Endothelial cell of umbilical vein (primary cell): ENCODE measurements around the gene VWA8. TPM values are rescaled to one million over a fixed set of nuclear protein-coding genes. Genes with fewer than 3 reads are reported as not detected.

Experiments used
- BruUV-seq: library from RNA; stranded (reverse); fragments of 400-500 nt; replicated peaks from 2 replicates; lab custom pipeline; 2021; lab: Mats Ljungman, UMichigan
- CTCF ChIA-PET: fragments of 300-600, 350-600 bp; sonication (Branson Sonifier 250); formaldehyde crosslinking; loops from one replicate; lab custom pipeline; 2021; ENCODE audit warnings: antibody characterized with exemption, inconsistent platforms; lab: Charles Lee
- POLR2A ChIA-PET: fragments of 300-600, 350-600 bp; sonication (Branson Sonifier 250); formaldehyde crosslinking; loops from one replicate; lab custom pipeline; 2021; ENCODE audit warnings: antibody characterized with exemption, inconsistent platforms; lab: Charles Lee
- DNase-seq: peaks from one replicate; pipeline ENCODE4 v3.0.0-alpha.2; 2011; ENCODE audit warnings: low read depth, low spot score
- FAIRE-seq: peaks from 2 replicates; lab custom pipeline; 2011; peaks lifted over from hg19 to GRCh38; lab: Jason Lieb, UNC
- H2AFZ ChIP-seq: 2 replicates; pipeline ENCODE4 v1.6.0; 2012; ENCODE audit warnings: low read depth, low read length, control low read depth, inconsistent platforms
- H3K27ac ChIP-seq: 2 replicates; pipeline ENCODE4 v1.5.1; 2011; ENCODE audit warnings: low read depth, mild to moderate bottlenecking, control low read depth, low read length, moderate library complexity; ENCODE audit not compliant: insufficient read depth
- H3K27me3 ChIP-seq, 2 experiments: 2 replicates each; pipeline versions ENCODE4 v1.6.0 to v1.6.1; 2011; ENCODE audit warnings: low read length in 2 of 2, mixed read lengths in 1 of 2; ENCODE audit not compliant: control insufficient read depth in 2 of 2, insufficient read depth in 2 of 2
- H3K36me3 ChIP-seq, 2 experiments: 2 replicates in 1 of 2; 3 replicates in 1 of 2; pipeline ENCODE4 v1.5.1; 2011; ENCODE audit warnings: low read length in 2 of 2, mild to moderate bottlenecking in 1 of 2, moderate library complexity in 1 of 2; ENCODE audit not compliant: control insufficient read depth in 2 of 2, insufficient read depth in 2 of 2; ENCODE audit errors: extremely low read depth in 1 of 2
- H3K4me1 ChIP-seq: 3 replicates; pipeline ENCODE4 v1.5.1; 2011; ENCODE audit warnings: mild to moderate bottlenecking, low read length; ENCODE audit not compliant: control insufficient read depth, insufficient read depth; ENCODE audit errors: extremely low read depth
- H3K4me2 ChIP-seq: 2 replicates; pipeline ENCODE4 v1.6.1; 2011; ENCODE audit warnings: low read length, control low read depth, mixed read lengths; ENCODE audit not compliant: insufficient read depth
- H3K4me3 ChIP-seq, 3 experiments: fragments of 200-600 bp in 1 of 3; sonication (generic), shearing (Covaris generic) in 1 of 3; replicated peaks in 1 of 3; 2 replicates each; pipeline ENCODE4 v1.5.1; 2011 to 2016; ENCODE audit warnings: control low read depth in 3 of 3, low read length in 3 of 3, mild to moderate bottlenecking in 2 of 3, inconsistent platforms in 1 of 3, low read depth in 1 of 3, moderate library complexity in 1 of 3; ENCODE audit not compliant: insufficient read depth in 1 of 3
- H3K79me2 ChIP-seq: 2 replicates; pipeline ENCODE4 v1.6.0; 2012; ENCODE audit warnings: low read length, inconsistent platforms; ENCODE audit not compliant: control insufficient read depth, insufficient read depth
- H3K9ac ChIP-seq: replicated peaks from 2 replicates; pipeline ENCODE3; 2011; ENCODE audit warnings: low read length, control low read depth; ENCODE audit not compliant: insufficient read depth; ENCODE audit errors: extremely low read depth
- H3K9me1 ChIP-seq: replicated peaks from 3 replicates; pipeline ENCODE4 v1.6.0; 2011; ENCODE audit warnings: mild to moderate bottlenecking, low read length; ENCODE audit not compliant: control insufficient read depth, insufficient read depth; ENCODE audit errors: extremely low read depth
- H3K9me3 ChIP-seq: replicated peaks from 2 replicates; pipeline ENCODE4 v1.5.1; 2012; ENCODE audit warnings: low read length, inconsistent platforms; ENCODE audit not compliant: control insufficient read depth, insufficient read depth
- H4K20me1 ChIP-seq: replicated peaks from 2 replicates; pipeline ENCODE3; 2011; ENCODE audit warnings: mild to moderate bottlenecking, low read length; ENCODE audit not compliant: control insufficient read depth, insufficient read depth; ENCODE audit errors: extremely low read depth
- EZH2 ChIP-seq: IDR thresholded peaks from 2 replicates; pipeline ENCODE4 v1.6.1; 2012; ENCODE audit warnings: borderline replicate concordance, low read depth, mild to moderate bottlenecking, moderate library complexity, low read length, inconsistent platforms; ENCODE audit not compliant: severe bottlenecking
- FOS ChIP-seq: IDR thresholded peaks from 2 replicates; pipeline ENCODE4 v1.6.1; 2011; ENCODE audit warnings: mild to moderate bottlenecking, low read length, moderate library complexity, borderline replicate concordance; ENCODE audit not compliant: insufficient read depth
- GATA2 ChIP-seq: IDR thresholded peaks from 2 replicates; pipeline ENCODE4 v1.7.0; 2011; ENCODE audit warnings: low read depth, mild to moderate bottlenecking, moderate library complexity, mixed read lengths, low read length; ENCODE audit not compliant: insufficient read length, insufficient read depth
- JUN ChIP-seq: IDR thresholded peaks from 2 replicates; pipeline ENCODE4 v1.6.1; 2011; ENCODE audit warnings: borderline replicate concordance, low read depth; ENCODE audit not compliant: insufficient read length, insufficient read depth
- MYC ChIP-seq: IDR thresholded peaks from one replicate; pipeline ENCODE4 v1.6.1; 2011; ENCODE audit warnings: mild to moderate bottlenecking, low read depth, low read length
- POLR2A ChIP-seq: IDR thresholded peaks from 2 replicates; pipeline ENCODE4 v1.6.1; 2012; ENCODE audit warnings: low read depth, mild to moderate bottlenecking, control low read depth, low read length
- POLR2AphosphoS5 ChIP-seq: IDR thresholded peaks from 2 replicates; pipeline ENCODE4 v1.6.1; 2012; ENCODE audit warnings: low read depth, mild to moderate bottlenecking, control low read depth, low read length, moderate library complexity; ENCODE audit not compliant: insufficient read depth
- dilution Hi-C: fragments of 300-500 bp; cut with MboI; formaldehyde crosslinking; loops from one replicate; pipeline ENCODE4 v1.15.0; 2019; ENCODE audit warnings: low sequenced_read_pairs; ENCODE audit not compliant: extremely low pct_ligation_motif_present
- intact Hi-C: fragments of 100-400 bp; cut with micrococcal nuclease; formaldehyde crosslinking; loops from one replicate; pipeline ENCODE4 v1.10.0; 2022
- polyA plus RNA-seq, 4 experiments: library from polyadenylated mRNA; depleted of rRNA in 3 of 4; stranded (reverse) in 3 of 4; unstranded in 1 of 4; fragments of >200 nt; gene quantifications; 2 replicates each; pipeline versions ENCODE4 v1.2.1 to v1.2.3, GENCODE V29; 2011 to 2012; ENCODE audit warnings: missing spikeins in 1 of 4
- total RNA-seq: library from RNA; stranded (reverse); gene quantifications from 2 replicates; pipeline ENCODE4 v1.2.3, GENCODE V29; 2021
- TF ChIP-seq, protein P1 (sequence below), 2 donors: IDR thresholded peaks; 1 replicate in 1 of 2; 2 replicates in 1 of 2; pipeline ENCODE4 v1.5.1; 2011; ENCODE audit warnings: low read length in 2 of 2, mild to moderate bottlenecking in 2 of 2, moderate library complexity in 2 of 2, control low read depth in 1 of 2, inconsistent platforms in 1 of 2, low read depth in 1 of 2; ENCODE audit not compliant: insufficient read depth in 1 of 2; ENCODE audit errors: extremely low read depth in 1 of 2
- TF ChIP-seq, protein P2 (sequence below): IDR thresholded peaks from 2 replicates; pipeline ENCODE4 v1.6.1; 2011; ENCODE audit not compliant: insufficient read depth, insufficient read length

The VWA8 gene
- total and polyA plus RNA-seq, 2 donors (not counting 3 experiments of a cell fraction or from before 2014, with no cell fraction given) = 2.9 to 11.3 TPM

DNA sequence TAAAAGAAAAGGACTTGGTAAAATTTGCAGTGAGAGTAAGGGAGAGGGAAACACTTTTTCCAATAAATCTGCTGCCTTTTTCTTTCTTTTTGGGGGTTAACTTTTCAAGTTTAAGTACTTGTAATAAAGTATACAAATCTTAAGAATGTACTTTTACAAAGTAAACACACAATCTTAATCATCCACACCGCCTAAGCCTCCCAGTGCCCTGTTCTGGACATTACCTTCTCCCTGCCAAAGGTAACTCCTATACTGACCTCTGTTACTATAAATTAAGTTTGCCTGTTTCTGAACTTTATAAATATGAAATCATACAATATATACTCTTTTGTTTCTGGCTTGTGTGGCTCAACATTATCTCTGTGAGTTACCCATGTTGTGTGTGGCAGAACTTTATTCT is 365.6 kb downstream of the VWA8 start:
- Histone ChIP-seq H2AFZ (no peak overlapping the region), H3K36me3 (no peaks in the 10 kb centered on the region), H3K4me2 (no peak overlapping the region), H3K4me1 (peaks cover 12% of the 10 kb centered on the region), H3K9me1 (no peaks in the 10 kb centered on the region), H3K27me3 (no peaks in the 10 kb centered on the region), H3K4me3 (no peak overlapping the region), H3K9me3 (no peaks in the 10 kb centered on the region), H4K20me1 (no peaks in the 10 kb centered on the region), H3K9ac (no peak overlapping the region), H3K27ac (no peak overlapping the region), H3K79me2 (no peaks in the 10 kb centered on the region)
- dilution Hi-C loops = no loop called here
- ChIA-PET POLR2A (no interaction called here), CTCF (interaction anchor here (0.8 to 6.0 kb wide), 4 partner anchors 10 to 57 kb away, joined by 3 to 42 read pairs (median 8); no protein-coding TSS in a partner anchor)
- intact Hi-C loops = no loop called here
- BruUV-seq = no TSS peak
- TF ChIP-seq POLR2A (no peak), POLR2AphosphoS5 (no peak), FOS (no peak), MYC (no peak), EZH2 (no peak), GATA2 (no peak), JUN (no peak)
- TF ChIP-seq, protein P1, sequence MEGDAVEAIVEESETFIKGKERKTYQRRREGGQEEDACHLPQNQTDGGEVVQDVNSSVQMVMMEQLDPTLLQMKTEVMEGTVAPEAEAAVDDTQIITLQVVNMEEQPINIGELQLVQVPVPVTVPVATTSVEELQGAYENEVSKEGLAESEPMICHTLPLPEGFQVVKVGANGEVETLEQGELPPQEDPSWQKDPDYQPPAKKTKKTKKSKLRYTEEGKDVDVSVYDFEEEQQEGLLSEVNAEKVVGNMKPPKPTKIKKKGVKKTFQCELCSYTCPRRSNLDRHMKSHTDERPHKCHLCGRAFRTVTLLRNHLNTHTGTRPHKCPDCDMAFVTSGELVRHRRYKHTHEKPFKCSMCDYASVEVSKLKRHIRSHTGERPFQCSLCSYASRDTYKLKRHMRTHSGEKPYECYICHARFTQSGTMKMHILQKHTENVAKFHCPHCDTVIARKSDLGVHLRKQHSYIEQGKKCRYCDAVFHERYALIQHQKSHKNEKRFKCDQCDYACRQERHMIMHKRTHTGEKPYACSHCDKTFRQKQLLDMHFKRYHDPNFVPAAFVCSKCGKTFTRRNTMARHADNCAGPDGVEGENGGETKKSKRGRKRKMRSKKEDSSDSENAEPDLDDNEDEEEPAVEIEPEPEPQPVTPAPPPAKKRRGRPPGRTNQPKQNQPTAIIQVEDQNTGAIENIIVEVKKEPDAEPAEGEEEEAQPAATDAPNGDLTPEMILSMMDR (IDR thresholded peaks at IDR 0.05; ENCODE audit: extremely low read depth in 1 of 2, insufficient read depth in 1 of 2, low read depth in 1 of 2, low read length in 2 of 2) = no peak
- TF ChIP-seq, protein P2, sequence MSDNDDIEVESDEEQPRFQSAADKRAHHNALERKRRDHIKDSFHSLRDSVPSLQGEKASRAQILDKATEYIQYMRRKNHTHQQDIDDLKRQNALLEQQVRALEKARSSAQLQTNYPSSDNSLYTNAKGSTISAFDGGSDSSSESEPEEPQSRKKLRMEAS = no peak
- FAIRE-seq = no peak
- DNase-seq = no peak
